Measurements from ENCODE around the gene NOC3L.

DNA sequence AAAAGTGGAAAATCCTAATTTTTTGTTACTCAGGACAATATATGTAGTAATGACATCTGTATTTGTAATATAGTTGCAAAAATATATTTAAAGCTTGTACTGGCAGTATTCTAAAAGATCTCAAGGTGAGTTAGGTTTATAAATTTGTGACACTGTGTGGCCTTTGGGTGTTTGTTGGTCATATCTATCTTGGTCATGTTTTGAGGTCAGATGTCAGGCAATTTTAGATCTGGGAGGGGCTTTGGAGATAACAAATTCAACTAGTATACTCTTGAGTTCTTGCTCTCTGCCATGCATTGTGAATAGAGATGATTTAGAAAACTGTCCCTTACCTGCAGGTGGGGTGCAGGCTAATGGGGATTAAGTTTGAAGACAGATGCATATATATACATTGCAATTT, 42.7 kb upstream of the NOC3L start:
- TF ChIP-seq POLR2A (IDR thresholded peaks at IDR 0.05; ENCODE audit: low read length) (no peak), GATA1 (IDR thresholded peaks at IDR 0.05; ENCODE audit: low read depth, low read length) (no peak)

Data from erythroblast (primary cell).